ENCODE results near the gene ADAMTS12. TPM values are rescaled to one million over a fixed set of nuclear protein-coding genes. Genes with fewer than 3 reads are reported as not detected.

Gene ADAMTS12
- total and polyA plus RNA-seq, 2 experiments from 2014 or later = 9.1 to 17.1 TPM

GRCh38 chr5:33594006-33594405 is 297.8 kb downstream of the ADAMTS12 start:
- H3K4me1 Mint-ChIP-seq = peaks cover 2% of the 10 kb centered on the region; the same call in 1 of the 3 replicates
- TF ChIP-seq ZNF114 (CRISPR knock-in tag; IDR thresholded peaks at IDR 0.05) = no peak
- no peak for TF ChIP-seq CTCF (conservative IDR thresholded peaks at IDR 0.05; ENCODE audit: low read depth in 2 of 2)
- TF ChIP-seq ETS1 (IDR thresholded peaks at IDR 0.05) = no peak
- TF ChIP-seq JUNB (IDR thresholded peaks at IDR 0.05; ENCODE audit: unreplicated experiment) = no peak
- no peak for TF ChIP-seq STAT1 (IDR thresholded peaks at IDR 0.05; ENCODE audit: unreplicated experiment)
- TF ChIP-seq ZNF331 (CRISPR knock-in tag; IDR thresholded peaks at IDR 0.05; ENCODE audit: low read depth) = no peak
- TF ChIP-seq ZNF462 (CRISPR knock-in tag; IDR thresholded peaks at IDR 0.05) = no peak
- no peak for TF ChIP-seq EZH2phosphoT487 (IDR thresholded peaks at IDR 0.05; ENCODE audit: unreplicated experiment)
- no peak for TF ChIP-seq REST (IDR thresholded peaks at IDR 0.05; ENCODE audit: unreplicated experiment)
- no peak for TF ChIP-seq EZH2 (IDR thresholded peaks at IDR 0.05; ENCODE audit: low read depth, unreplicated experiment)
- no peak for TF ChIP-seq NANOG (IDR thresholded peaks at IDR 0.05; ENCODE audit: borderline replicate concordance)
- H3K27me3 Mint-ChIP-seq (ENCODE audit: insufficient read depth, low read depth, poor library complexity) = no peaks in the 10 kb centered on the region

More at GRCh38 chr5:33594006-33594405, 297.8 kb downstream of the ADAMTS12 start:
- Histone ChIP-seq H3K27me3 (ENCODE audit: insufficient read depth) (no peaks in the 10 kb centered on the region), H3K27ac (ENCODE audit: low read depth) (no peak overlapping the region), H3K4me2 (no peak overlapping the region), H3K79me2 (replicated peaks; ENCODE audit: insufficient read depth) (no peaks in the 10 kb centered on the region), H3K4me3 (no peak overlapping the region), H3K36me3 (ENCODE audit: insufficient read depth) (no peaks in the 10 kb centered on the region), H4K20me1 (replicated peaks; ENCODE audit: insufficient read depth) (no peaks in the 10 kb centered on the region; the same call in 1 of the 2 replicates), H3K9me2 (ENCODE audit: insufficient read depth) (no peaks in the 10 kb centered on the region), H3F3A (replicated peaks; ENCODE audit: low read depth) (no peaks in the 10 kb centered on the region), H2AFZ (no peak overlapping the region), H3K4me1 (ENCODE audit: insufficient read depth) (0 out of 2 replicates have a peak, but pooled peaks cover 3% of the 10 kb centered on the region)
- Mint-ChIP-seq H3K27ac (no peak overlapping the region), H3K36me3 (ENCODE audit: low read depth) (no peaks in the 10 kb centered on the region), H3K4me3 (no peak overlapping the region), H3K9me3 (no peaks in the 10 kb centered on the region; the same call in 2 of the 3 replicates)
- DNase-seq (ENCODE audit: low spot score) (no peak), ATAC-seq (no peak)

All from GM23338 (cell line).